Prostate gland (tissue), 2 donors: ENCODE data around the gene PLCD3. TPM values are rescaled to one million over a fixed set of nuclear protein-coding genes. Genes with fewer than 3 reads are reported as not detected.
A peak's percentile ranks its signal among the peaks of the same experiment; 100 is the strongest.

Experiments used
- DNase-seq: peaks from one replicate; pipeline ENCODE4 v3.0.0-alpha.2; 2019; ENCODE audit warnings: low spot score
- H3K27ac ChIP-seq, 2 donors: fragments of 200-600 bp; sonication (generic); 2 replicates each; pipeline ENCODE4 v1.5.1; 2017 to 2019
- H3K27me3 ChIP-seq: fragments of 200-600 bp; sonication (generic); replicated peaks from 2 replicates; pipeline ENCODE4 v1.5.1; 2019; ENCODE audit not compliant: insufficient read depth
- H3K36me3 ChIP-seq, 2 donors: fragments of 200-600 bp; sonication (generic); 1 replicate in 1 of 2; 2 replicates in 1 of 2; pipeline versions ENCODE4 v1.5.1 to v1.8.1; 2017 to 2019
- H3K4me1 ChIP-seq: fragments of 200-600 bp; sonication (generic); replicated peaks from 2 replicates; pipeline ENCODE4 v1.5.1; 2019
- H3K4me3 ChIP-seq, 2 donors: fragments of 200-600 bp; sonication (generic); 2 replicates each; pipeline ENCODE4 v1.5.1; 2017 to 2019
- H3K9me3 ChIP-seq: fragments of 200-600 bp; sonication (generic); 2 replicates; pipeline ENCODE4 v1.5.1; 2017
- POLR2A ChIP-seq: fragments of 450-650 bp; IDR thresholded peaks from one replicate; pipeline ENCODE4 v1.6.1; 2016; ENCODE audit warnings: antibody characterized with exemption, mild to moderate bottlenecking
- POLR2AphosphoS5 ChIP-seq: sonication (generic); formaldehyde crosslinking; IDR thresholded peaks from one replicate; pipeline ENCODE4 v1.6.1; 2017; ENCODE audit warnings: antibody characterized with exemption
- WGBS: methylation state at CpG from one replicate; pipeline ENCODE4 v1.1.5; 2018; 5-methylcytosine and 5-hydroxymethylcytosine counted together
- intact Hi-C: fragments of 100-400 bp; cut with DNase I; formaldehyde crosslinking; loops from one replicate; pipeline ENCODE4 v1.14.2; 2022
- total RNA-seq, 2 donors: library from RNA; depleted of rRNA; stranded (reverse); fragments of >200 nt; gene quantifications; one replicate each; pipeline ENCODE4 v1.1.0, GENCODE V29; 2016
- TF ChIP-seq, protein P1 (sequence below), 4 experiments: fragments of 200-600 bp in 2 of 4; fragments of 450-650 bp in 2 of 4; sonication (generic) in 2 of 4; IDR thresholded peaks; 1 replicate in 3 of 4; 2 replicates in 1 of 4; pipeline ENCODE4 v1.5.1; 2016 to 2019; ENCODE audit warnings: antibody characterized with exemption in 4 of 4, mild to moderate bottlenecking in 2 of 4, moderate library complexity in 2 of 4

Gene PLCD3
- total RNA-seq, 2 donors from 2014 or later = 34.7 to 154 TPM

DNA sequence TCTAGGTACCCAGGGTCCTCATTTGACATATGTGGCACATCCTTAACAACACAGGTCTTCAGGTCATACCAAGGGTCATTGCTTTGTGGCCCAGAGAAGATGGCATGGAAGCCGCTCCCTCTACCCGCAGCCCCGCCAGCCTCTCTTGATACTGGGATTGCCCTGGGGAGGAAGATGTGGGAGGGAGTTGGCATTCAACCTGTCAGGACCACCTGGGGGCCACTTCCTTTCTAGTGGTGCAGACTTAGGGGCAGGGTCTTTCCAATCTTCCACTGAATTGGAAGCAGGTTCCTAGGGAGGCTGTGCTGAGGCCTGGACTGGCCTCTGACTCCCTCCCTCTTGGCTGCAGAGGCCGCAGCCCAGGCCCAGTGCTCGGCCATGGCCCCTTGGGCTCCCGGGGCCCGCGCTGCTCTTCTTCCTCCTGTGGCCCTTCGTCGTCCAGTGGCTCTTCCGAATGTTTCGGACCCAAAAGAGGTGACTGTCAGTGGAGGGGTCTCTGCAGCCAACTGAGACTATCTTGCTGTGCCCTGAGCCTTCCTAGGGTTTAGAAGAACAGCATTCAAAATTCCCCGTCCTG, 10.9 kb upstream of the PLCD3 start:
- Histone ChIP-seq H3K4me1 (no peaks in the 10 kb centered on the region), H3K4me3 (peak overlapping the region; percentile 29 to 42), H3K27me3 (no peaks in the 10 kb centered on the region), H3K27ac (peak overlapping the region; percentile 93 to 94), H3K9me3 (no peaks in the 10 kb centered on the region), H3K36me3 (no peaks in the 10 kb centered on the region)
- WGBS = 73% methylated on average over 13 of the region's 13 CpGs
- TF ChIP-seq POLR2A = no peak
- TF ChIP-seq POLR2AphosphoS5 = no peak
- TF ChIP-seq, protein P1, sequence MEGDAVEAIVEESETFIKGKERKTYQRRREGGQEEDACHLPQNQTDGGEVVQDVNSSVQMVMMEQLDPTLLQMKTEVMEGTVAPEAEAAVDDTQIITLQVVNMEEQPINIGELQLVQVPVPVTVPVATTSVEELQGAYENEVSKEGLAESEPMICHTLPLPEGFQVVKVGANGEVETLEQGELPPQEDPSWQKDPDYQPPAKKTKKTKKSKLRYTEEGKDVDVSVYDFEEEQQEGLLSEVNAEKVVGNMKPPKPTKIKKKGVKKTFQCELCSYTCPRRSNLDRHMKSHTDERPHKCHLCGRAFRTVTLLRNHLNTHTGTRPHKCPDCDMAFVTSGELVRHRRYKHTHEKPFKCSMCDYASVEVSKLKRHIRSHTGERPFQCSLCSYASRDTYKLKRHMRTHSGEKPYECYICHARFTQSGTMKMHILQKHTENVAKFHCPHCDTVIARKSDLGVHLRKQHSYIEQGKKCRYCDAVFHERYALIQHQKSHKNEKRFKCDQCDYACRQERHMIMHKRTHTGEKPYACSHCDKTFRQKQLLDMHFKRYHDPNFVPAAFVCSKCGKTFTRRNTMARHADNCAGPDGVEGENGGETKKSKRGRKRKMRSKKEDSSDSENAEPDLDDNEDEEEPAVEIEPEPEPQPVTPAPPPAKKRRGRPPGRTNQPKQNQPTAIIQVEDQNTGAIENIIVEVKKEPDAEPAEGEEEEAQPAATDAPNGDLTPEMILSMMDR (IDR thresholded peaks at IDR 0.05) = no peak
- DNase-seq = no peak
- intact Hi-C loops = no loop called here

DNA sequence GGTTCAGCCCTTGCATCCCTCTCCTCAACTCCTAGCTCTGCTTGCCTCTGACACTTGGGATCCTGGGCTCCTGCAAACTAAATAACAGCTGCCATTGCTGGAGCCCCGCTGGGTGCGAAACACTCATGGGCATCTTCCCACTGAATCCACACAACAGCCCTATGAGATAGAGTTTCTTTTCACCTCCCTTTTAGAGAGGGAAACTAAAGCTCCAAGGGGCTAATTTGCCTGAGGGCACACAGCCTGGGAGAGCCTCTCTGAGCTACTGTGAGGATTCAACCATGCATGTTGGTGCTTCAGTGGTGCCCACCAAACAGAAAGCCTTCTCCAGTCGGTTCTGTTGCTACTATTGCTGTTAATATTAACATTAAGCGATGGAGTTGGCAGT, 7.2 kb upstream of the PLCD3 start:
- Histone ChIP-seq H3K9me3 (no peaks in the 10 kb centered on the region), H3K4me3 (no peak overlapping the region), H3K36me3 (no peaks in the 10 kb centered on the region), H3K27ac (no peak overlapping the region), H3K27me3 (no peaks in the 10 kb centered on the region), H3K4me1 (peaks cover 6% of the 10 kb centered on the region)
- intact Hi-C loops = no loop called here
- DNase-seq = no peak
- TF ChIP-seq, protein P1 (IDR thresholded peaks at IDR 0.05) = no peak
- WGBS = 74% methylated on average over 4 of the region's 4 CpGs

DNA sequence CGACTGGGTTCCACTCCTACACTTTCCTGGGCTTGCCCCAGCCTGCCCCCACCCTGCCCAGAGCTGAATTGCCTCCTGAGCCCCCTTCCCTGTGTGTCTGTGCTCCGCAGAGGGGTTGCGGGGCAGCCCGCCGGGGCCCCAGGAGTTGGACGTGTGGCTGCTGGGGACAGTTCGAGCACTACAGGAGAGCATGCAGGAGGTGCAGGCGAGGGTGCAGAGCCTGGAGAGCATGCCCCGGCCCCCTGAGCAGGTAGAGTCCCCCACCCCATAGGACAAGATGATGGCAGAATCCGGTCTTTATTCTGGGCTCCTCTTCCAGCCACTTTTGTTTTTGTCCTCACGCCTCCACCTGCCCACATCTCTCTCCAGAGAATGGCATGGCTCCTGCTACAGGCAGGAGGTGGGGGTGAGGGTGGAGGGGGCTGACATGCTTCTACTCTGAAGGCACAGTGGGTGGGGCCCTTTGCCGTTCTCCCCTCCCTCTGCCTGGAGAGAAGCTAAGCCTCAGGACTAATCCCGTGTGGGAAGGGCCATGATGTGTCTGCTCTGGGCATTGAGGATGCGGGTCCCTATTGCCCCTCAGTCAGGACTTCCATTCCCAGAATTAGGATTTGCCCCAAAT, 6.7 kb upstream of the PLCD3 start:
- Histone ChIP-seq H3K27ac (no peak overlapping the region), H3K4me1 (peaks cover 6% of the 10 kb centered on the region), H3K36me3 (no peaks in the 10 kb centered on the region), H3K27me3 (no peaks in the 10 kb centered on the region), H3K9me3 (no peaks in the 10 kb centered on the region), H3K4me3 (no peak overlapping the region)
- intact Hi-C loops = no loop called here
- DNase-seq = no peak
- 74% methylated on average over 14 of the region's 14 CpGs for WGBS
- no peak for TF ChIP-seq POLR2AphosphoS5
- no peak for TF ChIP-seq POLR2A
- TF ChIP-seq, protein P1 (IDR thresholded peaks at IDR 0.05) = no peak

DNA sequence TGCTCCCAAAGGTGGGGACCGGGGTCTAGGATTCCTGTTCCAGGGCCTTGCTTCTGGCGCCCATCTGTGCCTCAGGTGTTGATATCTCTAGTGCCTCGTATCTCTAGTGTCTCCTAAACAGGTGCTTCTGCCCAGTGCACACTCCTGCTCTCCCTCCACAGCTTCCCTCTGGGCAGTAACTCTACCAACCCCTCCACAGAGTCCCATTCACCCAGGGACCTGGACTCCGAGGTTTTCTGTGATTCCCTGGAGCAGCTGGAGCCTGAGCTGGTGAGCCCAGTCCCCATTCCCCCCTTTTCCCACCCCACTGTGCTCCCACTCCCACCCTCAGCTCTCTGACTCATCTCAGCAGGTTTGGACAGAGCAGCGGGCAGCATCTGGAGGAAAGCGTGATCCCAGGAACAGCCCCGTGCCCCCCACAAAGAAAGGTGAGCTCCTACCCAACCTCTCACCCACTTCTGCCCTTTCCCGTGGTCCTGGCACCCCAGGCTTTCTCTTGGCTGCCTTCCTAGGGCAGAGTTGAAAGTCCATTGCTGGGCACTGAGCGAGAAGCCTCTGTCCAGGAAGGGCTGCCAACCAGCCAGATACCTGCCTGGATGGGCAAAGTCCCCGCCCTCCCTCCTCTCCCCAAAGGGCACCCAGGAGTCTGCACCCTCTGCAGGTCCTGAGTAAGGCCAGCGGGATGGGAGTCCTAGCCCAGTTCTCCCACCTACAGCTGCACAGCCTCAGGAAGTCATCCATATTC, 5.4 kb upstream of the PLCD3 start:
- Histone ChIP-seq H3K4me1 (peaks cover 6% of the 10 kb centered on the region), H3K4me3 (no peak overlapping the region), H3K36me3 (no peaks in the 10 kb centered on the region), H3K9me3 (no peaks in the 10 kb centered on the region), H3K27ac (no peak overlapping the region), H3K27me3 (no peaks in the 10 kb centered on the region)
- no peak for DNase-seq
- TF ChIP-seq POLR2A (no peak), POLR2AphosphoS5 (no peak)
- TF ChIP-seq, protein P1 (IDR thresholded peaks at IDR 0.05) = no peak
- 81% methylated on average over 11 of the region's 11 CpGs for WGBS
- intact Hi-C loops = no loop called here
